GM06990 (cell line): Measurements from ENCODE around the gene AKAP12.

Source experiments
- DNase-seq: peaks from one replicate; pipeline ENCODE4 v3.0.0-alpha.2; 2011; ENCODE audit not compliant: insufficient read length; ENCODE audit errors: extremely low read depth
- H3K27me3 ChIP-seq: replicated peaks from 2 replicates; pipeline ENCODE4 v1.6.0; 2011; ENCODE audit warnings: low read length; ENCODE audit not compliant: control insufficient read depth, insufficient read depth
- H3K36me3 ChIP-seq: 2 replicates; pipeline ENCODE4 v1.5.1; 2011; ENCODE audit warnings: low read length; ENCODE audit not compliant: control insufficient read depth, insufficient read depth
- H3K4me3 ChIP-seq: replicated peaks from 2 replicates; pipeline ENCODE4 v1.5.1; 2011; ENCODE audit warnings: low read depth, mild to moderate bottlenecking, control low read depth, low read length
- CTCF ChIP-seq: IDR thresholded peaks from 2 replicates; pipeline ENCODE4 v1.5.1; 2011; ENCODE audit warnings: low read length, control low read depth, mild to moderate bottlenecking, inconsistent platforms; ENCODE audit not compliant: insufficient read depth, poor library complexity, severe bottlenecking

AKAP12 gene

GRCh38 chr6:151291722-151292059 lies 51.9 kb downstream of the AKAP12 start:
- DNase-seq: no peak
- no peaks in the 10 kb centered on the region for H3K36me3 ChIP-seq
- TF ChIP-seq CTCF: no peak
- no peaks in the 10 kb centered on the region; the same call in none of the 2 replicates for H3K27me3 ChIP-seq
- no peak overlapping the region for H3K4me3 ChIP-seq

GRCh38 chr6:151292974-151293687 lies 53.4 kb downstream of the AKAP12 start:
- H3K4me3 ChIP-seq: no peak overlapping the region
- no peak for TF ChIP-seq CTCF
- no peaks in the 10 kb centered on the region; the same call in none of the 2 replicates for H3K27me3 ChIP-seq
- DNase-seq: no peak
- H3K36me3 ChIP-seq: no peaks in the 10 kb centered on the region

- Histone ChIP-seq H3K27me3 (no peaks in the 10 kb centered on the region; the same call in none of the 2 replicates), H3K4me3 (no peak overlapping the region), H3K36me3 (no peaks in the 10 kb centered on the region)
- no peak for TF ChIP-seq CTCF
- no peak for DNase-seq
These were observed 53.9 kb downstream of the AKAP12 start for GRCh38 chr6:151293688-151294016.

- no peak overlapping the region for H3K4me3 ChIP-seq
- TF ChIP-seq CTCF: no peak
- no peaks in the 10 kb centered on the region; the same call in none of the 2 replicates for H3K27me3 ChIP-seq
- DNase-seq: no peak
- no peaks in the 10 kb centered on the region for H3K36me3 ChIP-seq
These were observed 54.9 kb downstream of the AKAP12 start for GRCh38 chr6:151294561-151295101.

GRCh38 chr6:151297886-151298285 lies 58.1 kb downstream of the AKAP12 start:
- Histone ChIP-seq H3K4me3 (no peak overlapping the region), H3K36me3 (no peaks in the 10 kb centered on the region), H3K27me3 (no peaks in the 10 kb centered on the region; the same call in 1 of the 2 replicates)
- TF ChIP-seq CTCF: no peak
- no peak for DNase-seq

GRCh38 chr6:151299011-151299410 lies 59.2 kb downstream of the AKAP12 start:
- no peak for DNase-seq
- H3K4me3 ChIP-seq: no peak overlapping the region
- no peaks in the 10 kb centered on the region; the same call in 1 of the 2 replicates for H3K27me3 ChIP-seq
- no peak for TF ChIP-seq CTCF
- no peaks in the 10 kb centered on the region for H3K36me3 ChIP-seq
